ENCODE results near the gene WDR45B. TPM values are rescaled to one million over a fixed set of nuclear protein-coding genes. Genes with fewer than 3 reads are reported as not detected.

WDR45B gene
- polyA plus RNA-seq, 3 donors from 2014 or later = 34.3 to 65.5 (median 48.9) TPM

DNA sequence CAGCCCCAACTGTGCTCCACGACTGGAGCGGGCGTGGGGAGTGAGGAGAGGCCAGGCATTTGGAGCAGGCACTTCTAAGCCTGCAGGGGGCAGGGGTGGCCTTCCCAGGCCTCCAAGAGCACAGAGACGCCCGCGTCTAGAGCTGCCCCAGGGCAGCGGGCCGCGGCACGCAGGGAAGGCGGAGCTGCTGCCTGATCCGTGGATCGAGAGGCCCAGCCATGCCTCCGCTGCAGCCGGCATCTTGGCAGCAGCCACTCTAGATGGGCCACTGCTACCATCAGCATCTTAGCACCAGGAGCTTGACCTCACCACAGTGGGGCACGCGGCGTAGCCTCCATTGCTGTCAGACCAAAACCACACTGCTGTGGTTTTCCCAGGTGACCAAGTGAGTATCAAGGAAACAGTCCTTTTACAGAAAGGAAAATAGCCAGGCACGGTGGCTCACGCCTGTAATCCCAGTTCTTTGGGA is 20.4 kb upstream of the WDR45B start:
- no peaks in the 10 kb centered on the region for H3K9me3 Mint-ChIP-seq
- peaks cover 0 to 4% (median 2%) of the 10 kb centered on the region in 3 donors for H3K27me3 Mint-ChIP-seq (ENCODE audit: low read depth in 3 of 3)
- DNase-seq = peak; percentile 18 to 45 (median 22)
- peaks cover 7 to 13% of the 10 kb centered on the region in 2 donors for H3K4me1 Mint-ChIP-seq
- no peak overlapping the region for H3K27ac Mint-ChIP-seq
- no peaks in the 10 kb centered on the region for H3K36me3 Mint-ChIP-seq
- peak overlapping the region in 3 of 5 donors; percentile 16 to 68 (median 21) for H3K4me3 Mint-ChIP-seq

DNA sequence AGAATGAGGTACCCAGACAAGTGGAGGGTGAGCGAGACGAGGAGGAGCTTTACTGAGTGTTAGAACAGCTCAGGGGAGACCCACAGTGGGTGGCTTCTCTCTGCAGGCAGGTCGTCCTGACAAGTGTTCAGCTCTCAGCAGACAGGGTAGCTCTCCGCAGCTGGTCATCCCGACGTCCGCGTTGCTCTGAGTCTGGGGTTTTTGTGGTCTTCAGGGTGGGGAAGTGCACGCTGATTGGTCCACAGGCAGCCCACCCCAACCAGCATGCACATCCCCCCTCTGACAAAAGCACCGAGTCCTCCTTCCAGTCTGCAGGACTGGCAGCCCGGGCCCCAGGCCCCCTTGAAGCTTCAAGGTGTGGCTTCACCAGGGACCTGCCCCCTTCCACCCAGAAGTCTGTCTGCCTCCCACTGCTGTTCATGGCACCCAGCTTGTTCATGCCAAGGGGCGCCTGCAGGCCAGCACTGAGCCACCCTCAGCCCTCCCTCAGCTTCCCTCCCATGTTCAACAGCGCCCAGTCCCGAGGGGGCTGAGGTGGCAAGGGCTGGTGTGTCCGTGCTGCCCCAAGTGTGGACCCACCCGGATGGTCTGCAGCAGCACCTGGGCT is 19.9 kb upstream of the WDR45B start:
- Mint-ChIP-seq H3K4me3 (peak overlapping the region in 1 of 5 donors; percentile 68), H3K36me3 (no peaks in the 10 kb centered on the region), H3K4me1 (peaks cover 7 to 13% of the 10 kb centered on the region in 2 donors), H3K9me3 (no peaks in the 10 kb centered on the region), H3K27ac (no peak overlapping the region), H3K27me3 (ENCODE audit: low read depth in 3 of 3) (peaks cover 0 to 4% (median 2%) of the 10 kb centered on the region in 3 donors)
- DNase-seq = no peak

DNA sequence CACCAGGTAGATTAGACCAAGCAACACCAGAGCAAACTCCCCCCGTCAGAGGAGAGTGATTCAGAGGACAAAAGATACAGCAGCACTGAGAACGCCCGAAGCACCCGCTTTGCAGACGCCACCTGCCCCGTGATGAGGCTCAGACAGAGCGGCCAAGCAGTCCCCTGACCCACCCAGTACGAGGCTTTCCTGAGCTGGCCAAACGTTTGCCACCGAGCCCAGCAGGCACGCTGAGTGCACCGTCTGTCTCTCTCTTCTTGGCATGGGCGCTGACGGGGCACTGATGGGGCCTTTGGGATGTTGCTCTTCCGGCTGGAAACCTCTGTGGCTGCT is 19.4 kb upstream of the WDR45B start:
- H3K36me3 Mint-ChIP-seq = no peaks in the 10 kb centered on the region
- H3K27ac Mint-ChIP-seq = no peak overlapping the region
- peak overlapping the region in 1 of 5 donors; percentile 18 for H3K4me3 Mint-ChIP-seq
- peaks cover 7 to 13% of the 10 kb centered on the region in 2 donors for H3K4me1 Mint-ChIP-seq
- no peak for DNase-seq
- peaks cover 0 to 4% (median 2%) of the 10 kb centered on the region in 3 donors for H3K27me3 Mint-ChIP-seq (ENCODE audit: low read depth in 3 of 3)
- H3K9me3 Mint-ChIP-seq = no peaks in the 10 kb centered on the region

DNA sequence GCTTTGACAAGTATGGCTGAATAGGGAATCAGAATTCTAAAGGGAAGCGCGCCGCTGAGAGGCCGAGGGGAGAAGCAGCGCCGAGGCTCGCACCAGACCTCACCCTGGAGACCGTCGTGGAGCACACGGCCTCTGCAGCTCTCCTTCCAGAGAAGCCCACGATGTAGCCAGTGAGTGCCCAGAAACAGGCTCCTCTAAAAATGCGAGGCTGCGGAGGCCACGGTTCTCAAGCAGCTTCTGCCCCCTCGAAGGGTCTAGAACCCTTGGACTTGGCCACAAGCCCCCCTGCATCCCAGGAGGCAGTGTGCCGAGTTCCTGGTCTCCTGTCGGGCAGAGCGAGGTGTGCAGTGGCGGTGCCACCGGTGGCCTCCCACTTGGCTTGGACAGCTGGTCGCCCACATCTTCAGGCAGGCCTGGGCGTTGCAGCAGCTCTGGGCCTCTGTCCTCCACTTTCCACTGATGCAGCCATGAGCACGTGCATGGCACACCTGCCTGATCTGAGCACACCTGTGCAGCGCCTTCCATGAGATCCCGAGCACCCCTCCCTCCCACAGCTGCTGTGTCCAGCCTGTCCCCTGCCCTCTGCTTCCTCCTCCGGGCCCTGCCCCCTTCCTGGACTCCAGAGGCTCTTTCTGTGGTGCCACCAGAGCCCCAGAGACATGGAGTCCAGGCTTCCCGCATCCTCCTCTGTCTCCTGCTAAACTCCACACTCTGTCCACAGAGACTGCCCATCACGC is 18.9 kb upstream of the WDR45B start:
- H3K9me3 Mint-ChIP-seq = no peaks in the 10 kb centered on the region
- no peaks in the 10 kb centered on the region for H3K36me3 Mint-ChIP-seq
- H3K4me3 Mint-ChIP-seq = peak overlapping the region in 1 of 5 donors; percentile 18
- H3K4me1 Mint-ChIP-seq = peaks cover 7 to 13% of the 10 kb centered on the region in 2 donors
- DNase-seq = no peak
- peaks cover 0 to 4% (median 2%) of the 10 kb centered on the region in 3 donors for H3K27me3 Mint-ChIP-seq (ENCODE audit: low read depth in 3 of 3)
- H3K27ac Mint-ChIP-seq = no peak overlapping the region

DNA sequence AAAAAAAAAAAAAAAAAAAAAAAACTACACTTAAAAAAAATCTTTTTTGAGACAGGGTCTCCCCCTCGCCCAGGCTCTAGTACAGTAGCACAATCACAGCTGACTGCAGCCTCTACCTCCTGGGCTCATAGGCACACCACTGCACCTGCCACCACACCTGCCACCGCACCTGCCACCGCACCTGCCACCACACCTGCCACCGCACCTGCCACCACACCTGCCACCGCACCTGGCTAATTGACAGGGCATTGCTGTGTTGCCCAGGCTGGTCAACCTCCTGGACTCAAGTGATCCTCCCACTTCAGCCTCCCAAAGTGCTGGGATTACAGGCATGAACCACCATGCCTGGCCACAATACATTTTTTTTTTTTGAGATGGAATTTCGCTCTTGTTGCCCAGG is 17.6 kb upstream of the WDR45B start:
- no peaks in the 10 kb centered on the region for H3K9me3 Mint-ChIP-seq
- H3K27ac Mint-ChIP-seq = no peak overlapping the region
- H3K4me3 Mint-ChIP-seq = no peak overlapping the region
- peaks cover 7 to 8% of the 10 kb centered on the region in 2 donors for H3K4me1 Mint-ChIP-seq
- peaks cover 0 to 2% (median 2%) of the 10 kb centered on the region in 3 donors for H3K27me3 Mint-ChIP-seq (ENCODE audit: low read depth in 3 of 3)
- DNase-seq = no peak
- no peaks in the 10 kb centered on the region for H3K36me3 Mint-ChIP-seq

DNA sequence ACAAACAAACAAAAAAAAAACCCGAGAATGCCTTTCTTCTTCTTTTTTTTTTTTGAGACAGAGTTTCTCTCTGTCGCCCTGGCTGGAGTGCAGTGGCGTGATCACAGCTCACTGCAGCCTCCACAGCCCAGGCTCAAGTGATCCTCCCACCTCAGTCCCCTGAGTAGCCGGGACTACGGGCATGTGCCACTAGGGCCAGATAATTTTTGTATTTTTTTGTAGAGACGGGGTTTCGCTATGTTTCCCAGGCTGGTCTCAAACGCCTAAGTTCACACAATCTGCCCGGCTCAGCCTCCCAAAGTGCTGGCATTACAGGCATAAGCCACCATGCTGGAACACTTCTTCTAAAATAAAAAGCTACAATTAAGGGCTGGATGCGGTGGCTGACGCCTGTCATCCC is 17.0 kb upstream of the WDR45B start:
- H3K27me3 Mint-ChIP-seq (ENCODE audit: low read depth in 3 of 3) = peaks cover 0 to 2% (median 2%) of the 10 kb centered on the region in 3 donors
- H3K4me1 Mint-ChIP-seq = peaks cover 6 to 7% of the 10 kb centered on the region in 2 donors
- H3K4me3 Mint-ChIP-seq = no peak overlapping the region
- no peak for DNase-seq
- no peaks in the 10 kb centered on the region for H3K9me3 Mint-ChIP-seq
- no peaks in the 10 kb centered on the region for H3K36me3 Mint-ChIP-seq
- H3K27ac Mint-ChIP-seq = no peak overlapping the region

DNA sequence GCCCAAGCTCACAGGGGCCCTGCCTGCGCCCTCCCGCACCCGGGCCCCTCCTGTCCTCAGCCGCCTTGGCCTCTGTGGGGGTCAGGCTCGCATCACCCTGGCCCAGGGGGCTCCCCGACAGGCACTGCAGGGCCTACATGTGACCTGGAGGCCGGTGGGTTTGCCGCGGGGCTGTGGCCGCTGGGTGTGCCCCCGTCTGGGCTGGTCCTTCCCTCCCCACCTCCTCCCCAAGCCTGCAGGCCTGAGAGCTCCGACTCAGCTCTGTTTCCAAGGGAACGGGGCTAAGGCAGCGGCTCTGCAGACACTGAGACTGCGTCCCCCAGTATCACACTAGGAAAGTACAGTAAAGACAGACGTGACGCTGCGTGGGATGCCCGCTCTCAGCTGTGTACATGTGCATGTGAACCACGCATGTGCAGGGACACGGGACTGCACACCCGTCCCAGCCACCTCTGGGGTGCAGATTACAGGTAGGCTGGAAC is 16.5 kb upstream of the WDR45B start:
- Mint-ChIP-seq H3K4me1 (peaks cover 6 to 7% of the 10 kb centered on the region in 2 donors), H3K27me3 (ENCODE audit: low read depth in 3 of 3) (peaks cover 0 to 2% (median 2%) of the 10 kb centered on the region in 3 donors)
- DNase-seq = no peak

DNA sequence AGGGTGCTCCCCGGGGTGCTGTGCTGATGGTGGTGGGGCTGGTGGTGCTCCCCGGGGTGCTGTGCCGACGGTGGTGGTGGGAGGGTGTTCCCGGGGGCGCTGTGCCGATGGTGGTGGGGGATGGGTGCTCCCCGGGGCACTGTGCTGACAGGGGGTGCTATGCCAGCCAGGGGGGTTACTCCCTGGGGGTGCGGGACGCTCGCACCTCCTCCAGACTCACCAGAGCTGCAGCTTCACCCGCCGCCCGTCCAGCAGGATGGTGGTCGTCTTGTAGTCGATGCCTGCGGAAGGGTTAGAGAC is 16.0 kb upstream of the WDR45B start:
- no peak overlapping the region for H3K4me3 Mint-ChIP-seq
- DNase-seq = no peak
- H3K4me1 Mint-ChIP-seq = peaks cover 6 to 7% of the 10 kb centered on the region in 2 donors
- H3K27me3 Mint-ChIP-seq (ENCODE audit: low read depth in 3 of 3) = peaks cover 0 to 2% (median 0%) of the 10 kb centered on the region in 3 donors
- H3K9me3 Mint-ChIP-seq = no peaks in the 10 kb centered on the region
- no peak overlapping the region for H3K27ac Mint-ChIP-seq
- H3K36me3 Mint-ChIP-seq = no peaks in the 10 kb centered on the region

More for the DNA sequence above, 16.5 kb upstream of the WDR45B start:
- H3K4me3 Mint-ChIP-seq = no peak overlapping the region
- no peak overlapping the region for H3K27ac Mint-ChIP-seq
- no peaks in the 10 kb centered on the region for H3K9me3 Mint-ChIP-seq
- no peaks in the 10 kb centered on the region for H3K36me3 Mint-ChIP-seq

DNA sequence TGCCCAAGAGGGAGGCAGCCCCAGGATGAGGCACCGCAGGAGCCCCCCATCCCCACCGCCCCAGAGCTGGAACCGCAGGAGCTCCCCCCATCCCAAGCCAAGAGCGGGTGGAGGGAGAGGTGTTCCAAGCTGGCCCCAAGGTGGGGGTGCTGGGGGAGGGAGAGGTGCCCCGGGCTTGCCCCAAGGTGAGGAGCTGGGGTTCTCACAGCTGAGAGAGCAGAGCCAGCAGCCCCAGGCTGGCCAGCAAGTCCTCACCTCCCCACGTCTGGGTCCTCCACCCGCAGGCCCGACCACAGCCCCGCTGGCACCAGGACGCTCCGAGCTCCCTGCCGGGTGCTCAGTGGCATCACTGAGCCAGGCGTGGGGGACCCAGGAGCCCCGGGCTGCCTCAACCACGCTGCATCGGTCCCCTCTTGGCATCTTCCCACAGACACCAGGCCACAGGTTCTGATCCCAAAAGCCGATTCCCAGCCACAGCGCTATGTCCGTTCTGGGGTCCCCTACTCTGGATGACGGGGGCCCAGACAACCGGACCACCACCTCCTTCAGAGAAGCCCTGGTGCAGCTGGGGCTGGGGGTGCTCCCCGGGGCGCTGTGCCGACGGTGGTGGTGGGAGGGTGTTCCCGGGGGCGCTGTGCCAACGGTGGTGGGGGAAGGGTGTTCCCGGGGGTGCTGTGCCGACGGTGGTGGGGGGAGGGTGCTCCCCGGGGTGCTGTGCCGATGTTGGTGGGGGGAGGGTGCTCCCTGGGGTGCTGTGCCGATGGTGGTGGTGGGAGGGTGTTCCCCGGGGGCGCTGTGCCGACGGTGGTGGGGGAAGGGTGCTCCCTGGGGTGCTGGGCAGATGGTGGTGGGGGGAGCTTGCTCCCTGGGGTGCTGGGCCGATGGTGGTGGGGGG is 15.4 kb upstream of the WDR45B start:
- Mint-ChIP-seq H3K4me3 (no peak overlapping the region), H3K27me3 (ENCODE audit: low read depth in 3 of 3) (peaks cover 0 to 2% (median 0%) of the 10 kb centered on the region in 3 donors), H3K4me1 (peaks cover 4 to 5% of the 10 kb centered on the region in 2 donors), H3K9me3 (no peaks in the 10 kb centered on the region), H3K36me3 (no peaks in the 10 kb centered on the region), H3K27ac (no peak overlapping the region)
- no peak for DNase-seq

DNA sequence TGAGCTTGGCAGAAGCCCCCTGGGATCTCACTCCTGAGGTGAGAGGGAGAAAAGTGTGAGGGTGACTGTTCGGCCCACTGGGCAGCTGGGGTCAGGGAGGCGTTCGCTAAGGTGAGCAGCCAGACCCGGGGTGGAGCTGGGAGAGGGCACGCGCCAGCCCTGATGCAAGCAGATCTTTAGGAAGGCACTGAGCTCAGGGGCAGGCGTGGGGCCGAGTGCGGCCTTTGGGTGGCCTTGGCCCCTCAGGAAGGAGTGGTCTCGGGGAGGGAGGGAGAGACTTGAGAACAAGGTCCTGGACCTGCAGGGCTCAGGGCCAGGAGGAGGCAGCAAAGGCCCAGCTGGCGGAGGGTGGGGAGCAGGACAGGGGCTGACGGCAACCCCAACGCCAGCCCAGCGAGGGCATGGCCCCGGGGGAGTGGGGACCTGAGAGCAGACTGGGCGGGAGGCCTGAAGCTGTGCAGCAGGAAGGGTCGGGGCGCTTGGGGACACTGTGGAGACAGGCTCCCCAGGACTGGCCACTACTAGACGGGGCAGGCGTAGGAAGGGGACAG is 14.5 kb upstream of the WDR45B start:
- H3K27me3 Mint-ChIP-seq (ENCODE audit: low read depth in 3 of 3) = peaks cover 0 to 2% (median 0%) of the 10 kb centered on the region in 3 donors
- H3K4me3 Mint-ChIP-seq = no peak overlapping the region
- no peaks in the 10 kb centered on the region for H3K36me3 Mint-ChIP-seq
- DNase-seq = no peak
- H3K27ac Mint-ChIP-seq = no peak overlapping the region
- no peaks in the 10 kb centered on the region for H3K9me3 Mint-ChIP-seq
- no peaks in the 10 kb centered on the region for H3K4me1 Mint-ChIP-seq

DNA sequence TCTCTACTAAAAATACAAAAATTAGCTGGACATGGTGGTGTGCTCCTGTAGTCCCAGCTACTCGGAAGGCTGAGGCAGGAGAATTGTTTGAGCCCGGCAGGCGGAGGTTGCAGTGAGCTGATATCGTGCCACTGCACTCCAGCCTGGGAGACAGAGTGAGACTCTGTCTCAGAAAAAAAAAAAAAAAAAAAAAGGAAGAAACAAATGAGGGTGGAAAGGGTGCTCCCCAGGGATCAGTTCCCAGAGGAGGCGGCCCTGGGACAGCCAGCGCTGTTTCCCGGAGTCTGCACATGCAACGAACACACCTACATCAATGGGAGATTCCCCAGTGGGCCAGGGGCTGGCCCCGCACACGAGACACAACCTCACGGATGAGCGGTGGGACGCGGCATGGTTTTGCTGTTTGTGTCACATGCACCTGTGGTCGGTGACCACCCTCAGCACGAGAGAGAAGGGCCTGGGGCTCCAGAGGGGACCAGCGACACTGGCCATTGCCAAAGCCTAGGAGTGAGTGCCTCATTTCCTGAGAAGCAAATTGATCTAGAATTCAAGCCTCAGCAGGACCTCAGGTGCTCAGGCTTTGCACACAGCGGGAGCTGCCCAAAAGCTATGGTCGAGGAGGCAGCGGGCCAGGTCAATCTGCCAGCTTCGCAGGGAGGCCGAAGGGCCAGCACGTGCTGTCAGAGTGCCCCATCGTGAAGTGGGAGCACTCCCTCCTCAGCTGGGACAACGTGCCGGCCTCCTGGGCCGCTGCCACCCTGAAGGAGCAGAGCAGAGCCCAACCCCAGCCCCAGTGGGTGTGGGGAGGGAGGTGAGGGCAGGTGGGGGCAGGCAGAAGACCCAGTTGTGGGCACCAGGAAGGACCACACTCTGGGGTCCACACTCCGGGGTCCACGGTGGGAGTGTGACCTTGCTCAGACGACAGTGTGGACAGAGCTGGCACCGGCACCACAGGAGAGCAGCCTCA is 13.8 kb upstream of the WDR45B start:
- Mint-ChIP-seq H3K4me3 (no peak overlapping the region), H3K27ac (no peak overlapping the region), H3K27me3 (ENCODE audit: low read depth in 3 of 3) (peaks cover 0 to 2% (median 0%) of the 10 kb centered on the region in 3 donors), H3K9me3 (no peaks in the 10 kb centered on the region), H3K4me1 (no peaks in the 10 kb centered on the region), H3K36me3 (peaks cover 5 to 6% (median 6%) of the 10 kb centered on the region in 3 donors)
- no peak for DNase-seq

DNA sequence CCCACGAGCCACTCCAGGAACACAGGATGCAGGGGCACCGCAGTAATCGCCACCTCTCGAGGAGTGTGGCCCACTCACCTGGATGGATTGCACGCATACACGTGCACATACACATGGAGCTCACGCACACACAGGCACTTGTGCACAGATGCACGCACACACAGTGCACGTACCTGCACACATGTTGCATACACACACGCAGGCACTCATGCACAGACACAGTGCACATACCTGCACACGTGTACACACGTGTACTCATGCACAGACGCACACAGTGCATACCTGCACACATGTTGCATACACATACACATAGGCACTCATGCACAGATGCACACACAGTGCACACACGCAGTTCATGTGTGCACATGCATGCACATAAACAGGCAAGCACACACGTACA is 11.6 kb upstream of the WDR45B start:
- H3K27ac Mint-ChIP-seq = no peak overlapping the region
- H3K4me1 Mint-ChIP-seq = no peaks in the 10 kb centered on the region
- no peak overlapping the region for H3K4me3 Mint-ChIP-seq
- no peak for DNase-seq
- H3K27me3 Mint-ChIP-seq (ENCODE audit: low read depth in 3 of 3) = no peaks in the 10 kb centered on the region
- no peaks in the 10 kb centered on the region for H3K9me3 Mint-ChIP-seq
- H3K36me3 Mint-ChIP-seq = peaks cover 5 to 8% (median 8%) of the 10 kb centered on the region in 3 donors

Data from immature natural killer cell (primary cell).